ENCODE results near the gene TSC22D4.

GRCh38 chr7:100467638-100468373, 11.2 kb downstream of the TSC22D4 start:
- TF ChIP-seq CTCF (conservative IDR thresholded peaks at IDR 0.05; ENCODE audit: low read depth, low read length) (no peak), EZH2 (IDR thresholded peaks at IDR 0.05; ENCODE audit: borderline replicate concordance, low read depth, low read length, poor library complexity, severe bottlenecking) (no peak)

Measured in A673 (cell line).